ENCODE results near the gene PGM2. TPM values are rescaled to one million over a fixed set of nuclear protein-coding genes. Genes with fewer than 3 reads are reported as not detected.

PGM2 gene
- polyA plus RNA-seq, 1 experiment = 17.0 TPM

- ChIA-PET POLR2A (no interaction called here), CTCF (interaction anchor here (0.9 to 9.5 kb wide), 3 partner anchors 185 to 238 kb away, joined by 4 to 135 read pairs (median 7); no protein-coding TSS in a partner anchor)
- H3K36me3 ChIP-seq (ENCODE audit: control insufficient read depth, insufficient read depth, low read length) = no peaks in the 10 kb centered on the region
- H3K27me3 ChIP-seq (ENCODE audit: control insufficient read depth, insufficient read depth, low read length) = peaks cover 3% of the 10 kb centered on the region; the same call in 1 of the 2 replicates
- H3K4me3 ChIP-seq (ENCODE audit: low read depth, low read length) = no peak overlapping the region
- TF ChIP-seq, protein P1, sequence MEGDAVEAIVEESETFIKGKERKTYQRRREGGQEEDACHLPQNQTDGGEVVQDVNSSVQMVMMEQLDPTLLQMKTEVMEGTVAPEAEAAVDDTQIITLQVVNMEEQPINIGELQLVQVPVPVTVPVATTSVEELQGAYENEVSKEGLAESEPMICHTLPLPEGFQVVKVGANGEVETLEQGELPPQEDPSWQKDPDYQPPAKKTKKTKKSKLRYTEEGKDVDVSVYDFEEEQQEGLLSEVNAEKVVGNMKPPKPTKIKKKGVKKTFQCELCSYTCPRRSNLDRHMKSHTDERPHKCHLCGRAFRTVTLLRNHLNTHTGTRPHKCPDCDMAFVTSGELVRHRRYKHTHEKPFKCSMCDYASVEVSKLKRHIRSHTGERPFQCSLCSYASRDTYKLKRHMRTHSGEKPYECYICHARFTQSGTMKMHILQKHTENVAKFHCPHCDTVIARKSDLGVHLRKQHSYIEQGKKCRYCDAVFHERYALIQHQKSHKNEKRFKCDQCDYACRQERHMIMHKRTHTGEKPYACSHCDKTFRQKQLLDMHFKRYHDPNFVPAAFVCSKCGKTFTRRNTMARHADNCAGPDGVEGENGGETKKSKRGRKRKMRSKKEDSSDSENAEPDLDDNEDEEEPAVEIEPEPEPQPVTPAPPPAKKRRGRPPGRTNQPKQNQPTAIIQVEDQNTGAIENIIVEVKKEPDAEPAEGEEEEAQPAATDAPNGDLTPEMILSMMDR (IDR thresholded peaks at IDR 0.05; ENCODE audit: insufficient read depth, low read depth, low read length) = no peak
- no peak for DNase-seq (ENCODE audit: low read depth)
These were observed 29.1 kb upstream of the PGM2 start for GRCh38 chr4:37797374-37797773.

- H3K27me3 ChIP-seq (ENCODE audit: control insufficient read depth, insufficient read depth, low read length) = peaks cover 3% of the 10 kb centered on the region; the same call in 1 of the 2 replicates
- H3K36me3 ChIP-seq (ENCODE audit: control insufficient read depth, insufficient read depth, low read length) = no peaks in the 10 kb centered on the region
- no peak overlapping the region for H3K4me3 ChIP-seq (ENCODE audit: low read depth, low read length)
- ChIA-PET CTCF (interaction anchor here (0.9 to 9.5 kb wide), 2 partner anchors 186 to 195 kb away, joined by 4 to 135 read pairs; no protein-coding TSS in a partner anchor), POLR2A (no interaction called here)
- TF ChIP-seq, protein P1 (IDR thresholded peaks at IDR 0.05; ENCODE audit: insufficient read depth, low read depth, low read length) = no peak
- no peak for DNase-seq (ENCODE audit: low read depth)
These were observed 28.6 kb upstream of the PGM2 start for GRCh38 chr4:37797923-37798322.

- no peak overlapping the region for H3K4me3 ChIP-seq (ENCODE audit: low read depth, low read length)
- H3K27me3 ChIP-seq (ENCODE audit: control insufficient read depth, insufficient read depth, low read length) = peaks cover 3% of the 10 kb centered on the region; the same call in 1 of the 2 replicates
- no peak for DNase-seq (ENCODE audit: low read depth)
- TF ChIP-seq, protein P1 (IDR thresholded peaks at IDR 0.05; ENCODE audit: insufficient read depth, low read depth, low read length) = no peak
- ChIA-PET CTCF (interaction anchor here (0.9 to 9.5 kb wide), 3 partner anchors 187 to 235 kb away, joined by 4 to 135 read pairs (median 4); no protein-coding TSS in a partner anchor), POLR2A (no interaction called here)
- H3K36me3 ChIP-seq (ENCODE audit: control insufficient read depth, insufficient read depth, low read length) = no peaks in the 10 kb centered on the region
These were observed 27.9 kb upstream of the PGM2 start for GRCh38 chr4:37798616-37799015.

DNA sequence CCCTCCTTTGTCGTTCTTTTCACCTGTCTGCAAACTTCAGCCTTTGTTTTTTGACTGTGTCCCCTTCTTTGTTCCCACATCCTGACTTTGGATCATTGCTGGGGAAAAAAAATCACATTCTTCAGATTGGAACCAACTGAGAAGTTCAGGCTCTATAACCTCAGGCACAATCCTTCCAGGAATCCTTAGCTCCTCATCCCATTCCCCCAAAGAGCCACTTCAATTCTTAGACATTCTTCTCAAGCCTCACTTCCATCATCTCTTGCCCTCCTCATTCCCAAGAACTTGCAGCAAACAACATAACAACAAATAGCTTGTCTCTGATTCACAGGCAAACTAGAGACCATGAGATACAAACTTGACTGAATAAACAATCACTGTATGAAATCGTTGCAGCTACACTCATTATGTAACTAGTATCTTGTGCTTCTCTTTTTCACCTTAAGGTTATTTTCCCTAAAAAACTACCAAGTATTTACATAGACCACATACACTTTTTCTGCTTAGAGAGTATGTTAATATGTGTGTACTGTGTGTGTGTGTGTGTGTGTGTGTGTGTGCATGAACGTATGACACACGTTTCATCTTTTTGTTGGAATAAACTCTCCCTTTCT lies 26.4 kb upstream of the PGM2 start:
- CTCF ChIA-PET = interaction anchor here (1.5 to 9.5 kb wide), 2 partner anchors 197 to 234 kb away, joined by 4 to 135 read pairs; no protein-coding TSS in a partner anchor
- POLR2A ChIA-PET = interaction anchor here (0.6 kb wide), 1 partner anchor 32 kb away, joined by 4 read pairs; no protein-coding TSS in a partner anchor
- H3K36me3 ChIP-seq (ENCODE audit: control insufficient read depth, insufficient read depth, low read length) = no peaks in the 10 kb centered on the region
- TF ChIP-seq, protein P1 (IDR thresholded peaks at IDR 0.05; ENCODE audit: insufficient read depth, low read depth, low read length) = no peak
- DNase-seq (ENCODE audit: low read depth) = no peak
- no peak overlapping the region for H3K4me3 ChIP-seq (ENCODE audit: low read depth, low read length)
- 0 out of 2 replicates have a peak, but pooled peaks cover 3% of the 10 kb centered on the region for H3K27me3 ChIP-seq (ENCODE audit: control insufficient read depth, insufficient read depth, low read length)

GRCh38 chr4:37802068-37802666 lies 24.3 kb upstream of the PGM2 start:
- TF ChIP-seq, protein P1 (IDR thresholded peaks at IDR 0.05; ENCODE audit: insufficient read depth, low read depth, low read length) = peak; percentile 81
- no peak for DNase-seq (ENCODE audit: low read depth)
- POLR2A ChIA-PET = interaction anchor here (0.6 kb wide), 1 partner anchor 233 kb away, joined by 3 read pairs; no protein-coding TSS in a partner anchor
- CTCF ChIA-PET = interaction anchor here (0.6 to 9.5 kb wide), 17 partner anchors 9 to 352 kb away, joined by 3 to 135 read pairs (median 3); partner anchors contain the start of gene PGM2
- H3K27me3 ChIP-seq (ENCODE audit: control insufficient read depth, insufficient read depth, low read length) = 0 out of 2 replicates have a peak, but pooled peaks cover 3% of the 10 kb centered on the region
- no peaks in the 10 kb centered on the region for H3K36me3 ChIP-seq (ENCODE audit: control insufficient read depth, insufficient read depth, low read length)
- no peak overlapping the region for H3K4me3 ChIP-seq (ENCODE audit: low read depth, low read length)
